HG03342 (cell line): ENCODE measurements around the gene OPCML.

Experiments used
- ATAC-seq: cut with Tn5 transposase; IDR thresholded peaks from one replicate; pipeline ENCODE4 v1.9.1; 2021; ENCODE audit warnings: mild to moderate bottlenecking, moderate library complexity; ENCODE audit not compliant: unreplicated experiment

OPCML gene

DNA sequence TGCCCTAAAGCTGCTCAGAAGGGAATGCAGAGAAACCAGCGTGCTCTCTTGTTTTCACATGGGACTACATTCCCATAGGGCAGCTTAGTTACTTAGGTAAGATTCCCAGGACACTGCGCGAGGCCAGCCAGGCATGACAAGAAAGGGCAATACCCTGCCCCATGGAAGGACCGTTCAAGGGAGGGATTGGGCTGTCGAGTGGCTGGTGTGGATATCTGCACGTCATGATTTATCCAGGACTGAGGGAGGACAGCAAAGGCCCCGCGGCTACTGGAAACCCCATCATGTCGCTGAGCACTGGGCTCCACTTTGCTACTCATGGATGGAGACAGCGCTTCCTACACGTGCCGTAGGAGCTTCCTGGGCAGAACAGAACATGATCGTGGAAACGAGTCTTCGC is 169.4 kb downstream of the OPCML start:
- ATAC-seq = no peak

DNA sequence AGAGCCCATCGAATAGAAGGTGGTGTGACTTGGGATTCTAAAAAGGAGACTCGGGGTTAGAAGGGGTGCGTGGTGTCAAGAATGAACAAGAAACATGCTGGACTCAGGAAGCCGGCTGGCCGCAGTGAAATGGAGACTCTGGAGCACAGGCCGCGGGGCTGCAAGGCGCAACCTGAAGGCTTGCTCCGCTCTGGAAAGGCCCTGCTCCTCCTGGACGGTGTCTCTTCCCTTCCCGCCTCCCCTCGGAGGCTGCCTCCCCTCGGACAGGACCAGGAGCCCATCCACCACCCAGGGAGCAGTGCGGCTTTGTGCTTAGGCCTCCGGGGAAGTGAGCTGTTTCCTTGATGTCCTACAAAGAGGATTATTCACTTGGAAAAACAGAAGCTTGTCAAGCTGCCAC is 170.1 kb downstream of the OPCML start:
- ATAC-seq = no peak

- no peak for ATAC-seq
Observed at GRCh38 chr11:133361689-133361994, 170.7 kb downstream of the OPCML start.

- ATAC-seq = no peak
Observed at GRCh38 chr11:133360860-133361688, 171.2 kb downstream of the OPCML start.

- no peak for ATAC-seq
Observed at GRCh38 chr11:133355095-133355494, 177.2 kb downstream of the OPCML start.

GRCh38 chr11:133354069-133354468 is 178.2 kb downstream of the OPCML start:
- ATAC-seq = no peak

DNA sequence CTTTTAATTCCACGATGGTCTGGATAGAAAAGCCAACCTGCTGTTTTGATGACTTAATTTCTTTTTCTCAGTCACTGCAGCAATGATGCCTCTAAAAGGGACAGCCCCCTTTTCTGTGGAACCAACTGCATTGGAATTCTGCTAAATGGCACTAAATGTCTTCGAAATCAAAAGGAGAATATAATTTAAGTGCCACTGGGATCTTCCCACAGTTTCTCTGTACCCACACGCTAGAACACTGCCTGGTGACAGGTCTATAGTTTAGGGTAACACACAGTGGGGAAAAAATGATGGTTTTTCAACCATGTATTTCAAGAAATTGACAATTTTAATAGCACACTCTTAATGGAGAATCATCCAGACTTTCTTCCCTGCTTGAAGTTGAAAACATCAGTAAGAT is 182.3 kb downstream of the OPCML start:
- ATAC-seq = no peak

GRCh38 chr11:133347988-133348387 is 184.3 kb downstream of the OPCML start:
- no peak for ATAC-seq

GRCh38 chr11:133346137-133346536 is 186.2 kb downstream of the OPCML start:
- no peak for ATAC-seq

- ATAC-seq = no peak
Observed at GRCh38 chr11:133343951-133344350, 188.3 kb downstream of the OPCML start.

GRCh38 chr11:133339495-133340140 is 192.7 kb downstream of the OPCML start:
- no peak for ATAC-seq

DNA sequence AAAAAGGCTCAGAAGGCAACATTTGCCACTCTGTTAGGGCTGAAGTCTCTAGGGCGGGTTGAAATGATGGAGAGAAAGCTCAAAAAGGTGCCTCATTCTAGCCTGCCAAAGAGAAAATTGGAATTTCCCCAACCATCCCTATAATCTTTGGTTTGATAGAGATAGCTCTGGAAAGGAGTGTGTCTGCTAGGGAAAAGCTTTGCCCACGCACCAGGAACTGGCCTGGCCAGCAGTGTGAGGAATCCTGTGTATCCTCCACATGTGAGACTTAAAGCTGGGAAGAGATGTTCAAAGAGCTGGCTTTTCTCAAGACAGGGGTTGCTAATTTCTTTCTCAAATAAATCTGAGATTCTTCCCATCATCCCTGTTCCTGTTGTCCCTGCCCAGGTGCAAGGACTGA is 193.7 kb downstream of the OPCML start:
- ATAC-seq = no peak

DNA sequence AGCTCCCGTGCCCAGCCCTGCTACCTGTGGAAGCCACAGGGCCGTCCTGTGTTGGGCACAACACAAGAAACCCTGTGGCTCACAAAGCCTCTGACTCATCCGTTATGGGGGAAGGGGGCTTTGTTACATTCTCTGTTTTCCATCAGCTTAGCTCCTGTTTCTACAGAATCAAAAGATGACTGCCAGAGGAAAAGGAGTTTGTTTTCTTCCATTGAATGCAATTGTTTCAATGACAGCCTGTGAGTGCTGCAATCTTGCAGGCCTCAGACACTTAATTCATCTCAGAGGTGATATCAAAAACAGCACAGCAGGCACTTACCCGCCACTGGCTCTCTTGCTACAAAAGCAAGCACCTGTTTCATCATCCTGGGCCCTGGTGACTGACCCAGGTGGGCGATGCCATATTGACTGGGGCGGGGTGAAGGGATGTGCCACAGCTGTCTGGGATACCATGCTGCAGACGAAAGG is 194.3 kb downstream of the OPCML start:
- ATAC-seq = no peak

DNA sequence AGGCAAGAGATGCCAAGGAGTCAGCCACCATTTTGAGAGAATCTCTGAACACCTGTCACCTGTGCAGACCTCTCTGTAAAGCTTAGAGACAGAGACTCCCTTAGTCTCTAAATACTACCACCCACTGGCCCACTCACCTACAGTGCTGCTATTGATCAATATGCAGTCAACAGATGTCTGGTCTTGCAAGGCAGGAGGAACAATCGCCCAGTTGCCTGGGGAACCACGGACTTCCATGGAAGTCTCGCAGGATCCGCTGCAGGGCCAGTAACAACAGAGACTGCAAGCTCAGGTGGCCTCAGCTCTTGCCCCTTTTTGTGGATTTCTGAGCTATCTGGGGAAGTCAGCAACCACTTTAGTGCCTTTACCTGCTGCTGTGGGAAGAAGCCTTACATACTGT is 195.1 kb downstream of the OPCML start:
- ATAC-seq = no peak

DNA sequence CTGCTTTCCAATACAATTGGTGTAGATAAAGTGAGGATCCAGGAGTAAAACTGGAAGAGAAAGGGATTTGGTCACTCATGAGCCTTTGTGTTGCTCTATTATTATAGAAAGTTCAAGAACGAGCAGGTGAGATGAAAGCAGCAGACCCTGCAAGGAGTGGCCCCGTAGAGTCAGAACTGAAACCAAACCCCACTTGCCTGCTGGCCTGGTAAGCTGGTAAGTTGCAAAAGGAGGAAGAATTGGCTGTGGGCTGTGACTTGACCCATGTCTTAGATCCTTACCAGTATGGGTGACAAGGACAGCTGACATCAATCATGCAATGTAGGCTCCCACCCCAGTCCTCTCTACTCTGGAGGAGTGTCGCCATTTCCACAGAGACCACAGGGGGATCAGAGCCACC is 201.3 kb downstream of the OPCML start:
- ATAC-seq = no peak

- ATAC-seq = no peak
Observed at GRCh38 chr11:133326849-133327248, 205.5 kb downstream of the OPCML start.

GRCh38 chr11:133326332-133326731 is 206.0 kb downstream of the OPCML start:
- no peak for ATAC-seq

- no peak for ATAC-seq
Observed at GRCh38 chr11:133325711-133326110, 206.6 kb downstream of the OPCML start.

- no peak for ATAC-seq
Observed at GRCh38 chr11:133323354-133323753, 208.9 kb downstream of the OPCML start.

- no peak for ATAC-seq
Observed at GRCh38 chr11:133318221-133318620, 214.1 kb downstream of the OPCML start.

GRCh38 chr11:133311230-133311629 is 221.1 kb downstream of the OPCML start:
- no peak for ATAC-seq

- ATAC-seq = no peak
Observed at GRCh38 chr11:133306019-133306418, 226.3 kb downstream of the OPCML start.
